Neural crest cell (in vitro differentiated cells): ENCODE results near the gene AGAP2. TPM values are rescaled to one million over a fixed set of nuclear protein-coding genes. Genes with fewer than 3 reads are reported as not detected.

Source experiments
- DNase-seq: peaks from one replicate; pipeline ENCODE4 v3.0.0; 2021; ENCODE audit warnings: low read depth, mixed read lengths, low spot score
- H3K27ac Mint-ChIP-seq: one replicate; pipeline ENCODE4 v1.8.0; 2021; ENCODE audit warnings: mild to moderate bottlenecking, mixed read lengths; ENCODE audit not compliant: unreplicated experiment
- H3K27me3 Mint-ChIP-seq: 2 replicates; pipeline ENCODE4 v1.8.0; 2021; ENCODE audit warnings: low read depth, mild to moderate bottlenecking, mixed read lengths
- H3K36me3 Mint-ChIP-seq: 2 replicates; pipeline ENCODE4 v1.8.0; 2021; ENCODE audit warnings: low read depth, mild to moderate bottlenecking, mixed read lengths
- H3K4me1 Mint-ChIP-seq: 2 replicates; pipeline ENCODE4 v1.8.0; 2021; ENCODE audit warnings: mixed read lengths
- H3K4me3 Mint-ChIP-seq: one replicate; pipeline ENCODE4 v1.8.0; 2021; ENCODE audit warnings: mild to moderate bottlenecking, mixed read lengths
- H3K9me3 Mint-ChIP-seq: 2 replicates; pipeline ENCODE4 v1.8.0; 2021; ENCODE audit warnings: mixed read lengths
- CTCF ChIP-seq: fragments of 200-600 bp; sonication (generic); conservative IDR thresholded peaks from 2 replicates; pipeline ENCODE4 v1.5.0; 2021; ENCODE audit warnings: antibody characterized with exemption, mild to moderate bottlenecking
- total RNA-seq: library from RNA; stranded (reverse); gene quantifications from 2 replicates; pipeline ENCODE4 v1.2.1, GENCODE V29; 2021

AGAP2 gene
- total RNA-seq, 1 donor from 2014 or later: 4.1 TPM

DNA sequence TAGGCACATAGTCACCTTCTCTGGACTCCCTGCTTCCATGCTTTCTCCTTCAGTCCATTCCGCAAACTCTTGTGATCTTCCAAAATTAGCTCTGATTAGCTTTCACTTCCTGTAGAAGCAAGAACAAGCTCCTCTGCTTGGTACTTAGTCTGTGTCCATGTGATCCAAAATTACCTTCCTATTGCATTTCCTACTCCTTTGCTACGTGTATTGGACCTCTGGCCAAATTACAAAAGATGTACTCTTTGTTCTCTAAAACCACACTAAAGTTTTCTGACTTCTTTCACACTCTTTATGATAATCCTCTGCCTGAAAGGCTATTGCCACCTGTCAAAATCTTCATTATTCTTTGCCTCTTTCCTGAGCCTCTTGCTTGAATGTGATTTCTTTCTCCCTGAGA is 43.3 kb upstream of the AGAP2 start:
- no peaks in the 10 kb centered on the region for H3K9me3 Mint-ChIP-seq
- no peak for DNase-seq
- peaks cover 16% of the 10 kb centered on the region for H3K4me1 Mint-ChIP-seq
- H3K27me3 Mint-ChIP-seq: no peaks in the 10 kb centered on the region
- no peak overlapping the region for H3K27ac Mint-ChIP-seq
- H3K4me3 Mint-ChIP-seq: peak overlapping the region; percentile 18
- no peak for TF ChIP-seq CTCF
- H3K36me3 Mint-ChIP-seq: peaks cover 7% of the 10 kb centered on the region

DNA sequence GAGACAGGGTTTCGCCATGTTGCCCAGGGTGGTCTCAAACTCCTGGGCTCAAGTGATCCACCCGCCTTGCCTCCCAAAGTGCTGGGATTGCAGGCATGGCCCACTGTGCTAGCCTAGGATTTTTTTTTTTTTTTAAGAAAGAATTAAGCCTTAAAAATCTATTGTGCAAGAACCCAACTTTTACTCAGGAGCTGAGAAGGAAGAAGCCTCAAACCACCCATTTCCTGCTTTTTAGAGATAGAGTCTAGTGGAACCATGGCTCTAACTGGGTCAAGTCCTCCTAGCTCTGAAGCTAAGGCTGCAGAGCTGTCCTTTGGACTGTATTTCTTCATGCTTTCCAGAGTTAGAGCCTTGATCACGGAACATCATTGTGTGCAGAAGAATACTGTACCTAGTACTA is 42.7 kb upstream of the AGAP2 start:
- H3K27ac Mint-ChIP-seq: no peak overlapping the region
- DNase-seq: no peak

DNA sequence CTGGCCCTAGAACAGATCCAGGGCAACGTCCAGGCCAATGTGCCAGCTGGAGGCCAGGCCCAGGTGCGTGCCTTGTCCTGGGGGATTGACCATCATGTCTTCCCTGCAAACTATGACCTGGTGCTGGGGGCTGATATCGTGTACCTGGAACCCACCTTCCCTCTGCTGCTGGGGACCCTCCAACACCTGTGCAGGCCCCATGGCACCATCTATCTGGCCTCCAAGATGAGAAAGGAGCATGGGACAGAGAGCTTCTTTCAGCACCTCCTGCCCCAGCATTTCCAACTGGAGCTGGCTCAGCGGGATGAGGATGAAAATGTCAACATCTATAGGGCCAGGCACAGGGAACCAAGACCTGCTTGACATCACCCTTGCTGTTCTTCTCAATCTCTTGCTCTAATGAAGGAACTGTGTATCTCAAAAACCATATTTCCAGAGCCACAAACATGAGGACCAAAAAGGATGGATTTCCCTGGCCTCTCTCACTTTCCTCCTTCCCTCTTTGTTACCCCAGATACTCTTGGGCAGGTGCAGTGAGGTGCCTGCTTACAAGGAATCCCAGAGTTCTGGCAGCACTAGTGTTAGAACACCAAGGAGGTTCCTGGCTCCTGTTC is 41.8 kb upstream of the AGAP2 start:
- Mint-ChIP-seq H3K36me3 (peaks cover 11% of the 10 kb centered on the region), H3K27me3 (no peaks in the 10 kb centered on the region), H3K27ac (no peak overlapping the region), H3K4me3 (peak overlapping the region; percentile 47), H3K4me1 (peaks cover 20% of the 10 kb centered on the region), H3K9me3 (no peaks in the 10 kb centered on the region)
- no peak for TF ChIP-seq CTCF
- no peak for DNase-seq

More for the DNA sequence above, 42.7 kb upstream of the AGAP2 start:
- TF ChIP-seq CTCF: no peak
- H3K36me3 Mint-ChIP-seq: peaks cover 7% of the 10 kb centered on the region
- H3K9me3 Mint-ChIP-seq: no peaks in the 10 kb centered on the region
- peaks cover 16% of the 10 kb centered on the region for H3K4me1 Mint-ChIP-seq
- no peak overlapping the region for H3K4me3 Mint-ChIP-seq
- H3K27me3 Mint-ChIP-seq: no peaks in the 10 kb centered on the region

GRCh38 chr12:57779736-57780135 is 41.2 kb upstream of the AGAP2 start:
- Mint-ChIP-seq H3K36me3 (peaks cover 11% of the 10 kb centered on the region), H3K9me3 (no peaks in the 10 kb centered on the region), H3K27ac (peak overlapping the region; percentile 1), H3K4me3 (peak overlapping the region; percentile 43), H3K27me3 (no peaks in the 10 kb centered on the region), H3K4me1 (peaks cover 20% of the 10 kb centered on the region)
- no peak for DNase-seq
- no peak for TF ChIP-seq CTCF

GRCh38 chr12:57777911-57778310 is 39.4 kb upstream of the AGAP2 start:
- TF ChIP-seq CTCF: no peak
- Mint-ChIP-seq H3K9me3 (no peaks in the 10 kb centered on the region), H3K4me3 (no peak overlapping the region), H3K4me1 (peaks cover 14% of the 10 kb centered on the region), H3K36me3 (peaks cover 8% of the 10 kb centered on the region), H3K27ac (no peak overlapping the region), H3K27me3 (no peaks in the 10 kb centered on the region)
- DNase-seq: no peak
